ENCODE results near the gene SPNS1.
A peak's percentile ranks its signal among the peaks of the same experiment; 100 is the strongest.
"Not testable (repeated sequence)": the region's sequence is repeated elsewhere in the genome, so short reads cannot be mapped to it uniquely, and the experiment has no call there.

Gene SPNS1

GRCh38 chr16:28990375-28991040, 15.9 kb downstream of the SPNS1 start:
- DNase-seq (ENCODE audit: low spot score), result peak; percentile 70

GRCh38 chr16:28991687-28992086, 17.1 kb downstream of the SPNS1 start:
- no peak for DNase-seq (ENCODE audit: low spot score)

- DNase-seq (ENCODE audit: low spot score), result no peak
These were observed 17.9 kb downstream of the SPNS1 start for GRCh38 chr16:28992496-28992895.

GRCh38 chr16:28998837-28999236, 24.3 kb downstream of the SPNS1 start:
- DNase-seq (ENCODE audit: low spot score), result no peak

GRCh38 chr16:28999577-28999976, 25.0 kb downstream of the SPNS1 start:
- DNase-seq (ENCODE audit: low spot score), result no peak

- DNase-seq (ENCODE audit: low spot score), result no peak
These were observed 25.4 kb downstream of the SPNS1 start for GRCh38 chr16:29000019-29000418.

GRCh38 chr16:29004496-29005139, 30.0 kb downstream of the SPNS1 start:
- not testable (repeated sequence) for DNase-seq (ENCODE audit: low spot score)

- peak; percentile 89 for DNase-seq (ENCODE audit: low spot score)
These were observed 33.4 kb downstream of the SPNS1 start for GRCh38 chr16:29007730-29008593.

- peak; percentile 53 for DNase-seq (ENCODE audit: low spot score)
These were observed 34.7 kb downstream of the SPNS1 start for GRCh38 chr16:29009050-29009837.

GRCh38 chr16:29009838-29010166, 35.2 kb downstream of the SPNS1 start:
- no peak for DNase-seq (ENCODE audit: low spot score)

- no peak for DNase-seq (ENCODE audit: low spot score)
These were observed 36.5 kb downstream of the SPNS1 start for GRCh38 chr16:29011112-29011511.

GRCh38 chr16:29011851-29012250, 37.3 kb downstream of the SPNS1 start:
- DNase-seq (ENCODE audit: low spot score), result no peak

GRCh38 chr16:29012913-29013553, 38.5 kb downstream of the SPNS1 start:
- peak; percentile 72 for DNase-seq (ENCODE audit: low spot score)

GRCh38 chr16:29014561-29015069, 40.0 kb downstream of the SPNS1 start:
- DNase-seq (ENCODE audit: low spot score), result no peak

GRCh38 chr16:29022196-29022595, 47.6 kb downstream of the SPNS1 start:
- no peak for DNase-seq (ENCODE audit: low spot score)

GRCh38 chr16:29023279-29024277, 49.0 kb downstream of the SPNS1 start:
- no peak for DNase-seq (ENCODE audit: low spot score)

- no peak for DNase-seq (ENCODE audit: low spot score)
These were observed 49.7 kb downstream of the SPNS1 start for GRCh38 chr16:29024278-29024677.

GRCh38 chr16:29025218-29025617, 50.6 kb downstream of the SPNS1 start:
- DNase-seq (ENCODE audit: low spot score), result peak; percentile 37

GRCh38 chr16:29025735-29026134, 51.2 kb downstream of the SPNS1 start:
- DNase-seq (ENCODE audit: low spot score), result no peak

All from CD4-positive, alpha-beta T cell treated with Interleukin-6 at 100 ng/mL for 8 hours (primary cell).